Type B pancreatic cell (in vitro differentiated cells): ENCODE measurements around the gene PAPPA. TPM values are rescaled to one million over a fixed set of nuclear protein-coding genes. Genes with fewer than 3 reads are reported as not detected.

Experiments used
- DNase-seq: peaks from one replicate; pipeline ENCODE4 v3.0.0; 2021; ENCODE audit warnings: mixed read lengths; ENCODE audit not compliant: unreplicated experiment; ENCODE audit errors: extremely low spot score
- H3K27ac Mint-ChIP-seq: 2 replicates; pipeline ENCODE4 v1.8.0; 2021; ENCODE audit warnings: mild to moderate bottlenecking, mixed read lengths
- H3K27me3 Mint-ChIP-seq: 2 replicates; pipeline ENCODE4 v1.8.0; 2021; ENCODE audit warnings: mixed read lengths
- H3K36me3 Mint-ChIP-seq: 2 replicates; pipeline ENCODE4 v1.8.0; 2021; ENCODE audit warnings: mixed read lengths
- H3K4me1 Mint-ChIP-seq: one replicate; pipeline ENCODE4 v1.8.0; 2021; ENCODE audit warnings: mixed read lengths; ENCODE audit not compliant: unreplicated experiment
- H3K4me3 Mint-ChIP-seq: 2 replicates; pipeline ENCODE4 v1.8.0; 2021; ENCODE audit warnings: mild to moderate bottlenecking, mixed read lengths
- H3K9me3 Mint-ChIP-seq: 2 replicates; pipeline ENCODE4 v1.8.0; 2021; ENCODE audit warnings: mixed read lengths
- total RNA-seq: library from RNA; stranded (reverse); gene quantifications from 2 replicates; pipeline ENCODE4 v1.2.1, GENCODE V29; 2021; ENCODE audit warnings: low replicate concordance
- TF ChIP-seq, protein P1 (sequence below): fragments of 200-600 bp; sonication (generic); conservative IDR thresholded peaks from 2 replicates; pipeline ENCODE4 v1.5.0; 2021; ENCODE audit warnings: antibody characterized with exemption, mild to moderate bottlenecking

The PAPPA gene
- total RNA-seq, 1 donor from 2014 or later: 11.0 TPM

DNA sequence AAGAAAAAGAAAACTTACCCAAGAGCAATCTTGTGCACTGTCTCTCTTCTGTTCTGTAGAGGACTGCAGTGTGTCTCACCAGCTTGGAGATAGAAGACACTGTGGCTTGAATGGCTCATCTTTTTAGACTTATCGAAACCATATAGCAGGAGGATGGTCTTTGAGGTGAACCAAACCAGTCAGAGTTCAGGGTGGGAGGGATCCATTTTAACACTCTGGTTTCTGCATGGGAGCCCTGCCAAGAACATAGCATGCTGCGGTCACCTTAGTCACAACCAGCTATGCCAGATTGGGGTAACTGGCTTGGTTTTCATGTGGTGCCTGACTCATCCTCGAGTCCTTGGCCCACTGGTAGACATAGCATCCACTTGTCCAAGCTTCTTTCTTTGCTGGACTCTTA lies 135.1 kb downstream of the PAPPA start:
- no peaks in the 10 kb centered on the region for H3K9me3 Mint-ChIP-seq
- H3K36me3 Mint-ChIP-seq: peaks cover 4% of the 10 kb centered on the region
- no peak overlapping the region for H3K4me3 Mint-ChIP-seq
- peaks cover 29% of the 10 kb centered on the region for H3K4me1 Mint-ChIP-seq
- H3K27ac Mint-ChIP-seq: no peak overlapping the region
- TF ChIP-seq, protein P1, sequence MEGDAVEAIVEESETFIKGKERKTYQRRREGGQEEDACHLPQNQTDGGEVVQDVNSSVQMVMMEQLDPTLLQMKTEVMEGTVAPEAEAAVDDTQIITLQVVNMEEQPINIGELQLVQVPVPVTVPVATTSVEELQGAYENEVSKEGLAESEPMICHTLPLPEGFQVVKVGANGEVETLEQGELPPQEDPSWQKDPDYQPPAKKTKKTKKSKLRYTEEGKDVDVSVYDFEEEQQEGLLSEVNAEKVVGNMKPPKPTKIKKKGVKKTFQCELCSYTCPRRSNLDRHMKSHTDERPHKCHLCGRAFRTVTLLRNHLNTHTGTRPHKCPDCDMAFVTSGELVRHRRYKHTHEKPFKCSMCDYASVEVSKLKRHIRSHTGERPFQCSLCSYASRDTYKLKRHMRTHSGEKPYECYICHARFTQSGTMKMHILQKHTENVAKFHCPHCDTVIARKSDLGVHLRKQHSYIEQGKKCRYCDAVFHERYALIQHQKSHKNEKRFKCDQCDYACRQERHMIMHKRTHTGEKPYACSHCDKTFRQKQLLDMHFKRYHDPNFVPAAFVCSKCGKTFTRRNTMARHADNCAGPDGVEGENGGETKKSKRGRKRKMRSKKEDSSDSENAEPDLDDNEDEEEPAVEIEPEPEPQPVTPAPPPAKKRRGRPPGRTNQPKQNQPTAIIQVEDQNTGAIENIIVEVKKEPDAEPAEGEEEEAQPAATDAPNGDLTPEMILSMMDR: no peak
- H3K27me3 Mint-ChIP-seq: peaks cover 36% of the 10 kb centered on the region
- DNase-seq: no peak

DNA sequence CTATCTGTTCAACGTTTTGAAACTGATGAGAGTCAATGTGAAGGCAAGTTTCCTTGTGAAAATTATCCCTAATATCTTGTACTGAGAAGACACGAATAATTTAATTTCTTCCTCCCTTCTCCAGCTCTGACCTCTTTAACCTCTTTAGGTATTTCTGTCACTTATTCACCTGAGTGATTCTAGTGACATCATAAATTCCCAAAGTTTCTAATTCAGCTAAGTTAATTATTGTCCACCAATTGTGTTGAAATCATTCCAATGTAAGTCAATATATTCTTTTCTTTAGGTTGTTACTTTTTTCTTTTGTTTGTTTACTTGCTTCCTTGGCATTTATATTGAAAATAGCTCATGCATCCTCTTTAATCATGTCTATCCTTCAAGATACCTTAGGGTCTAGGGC lies 143.8 kb downstream of the PAPPA start:
- DNase-seq: no peak
- TF ChIP-seq, protein P1: no peak
- Mint-ChIP-seq H3K36me3 (no peaks in the 10 kb centered on the region), H3K27ac (no peak overlapping the region), H3K4me3 (no peak overlapping the region), H3K9me3 (no peaks in the 10 kb centered on the region), H3K27me3 (peaks cover 8% of the 10 kb centered on the region), H3K4me1 (peaks cover 11% of the 10 kb centered on the region)

GRCh38 chr9:116298249-116298648 lies 144.7 kb downstream of the PAPPA start:
- peaks cover 8% of the 10 kb centered on the region for H3K27me3 Mint-ChIP-seq
- no peaks in the 10 kb centered on the region for H3K36me3 Mint-ChIP-seq
- H3K27ac Mint-ChIP-seq: no peak overlapping the region

GRCh38 chr9:116298878-116299391 lies 145.3 kb downstream of the PAPPA start:
- no peaks in the 10 kb centered on the region for H3K36me3 Mint-ChIP-seq
- H3K27ac Mint-ChIP-seq: no peak overlapping the region
- no peak overlapping the region for H3K4me3 Mint-ChIP-seq

More at GRCh38 chr9:116298249-116298648, 144.7 kb downstream of the PAPPA start:
- no peak overlapping the region for H3K4me3 Mint-ChIP-seq
- peaks cover 11% of the 10 kb centered on the region for H3K4me1 Mint-ChIP-seq
- no peak for DNase-seq
- TF ChIP-seq, protein P1: no peak
- no peaks in the 10 kb centered on the region for H3K9me3 Mint-ChIP-seq

DNA sequence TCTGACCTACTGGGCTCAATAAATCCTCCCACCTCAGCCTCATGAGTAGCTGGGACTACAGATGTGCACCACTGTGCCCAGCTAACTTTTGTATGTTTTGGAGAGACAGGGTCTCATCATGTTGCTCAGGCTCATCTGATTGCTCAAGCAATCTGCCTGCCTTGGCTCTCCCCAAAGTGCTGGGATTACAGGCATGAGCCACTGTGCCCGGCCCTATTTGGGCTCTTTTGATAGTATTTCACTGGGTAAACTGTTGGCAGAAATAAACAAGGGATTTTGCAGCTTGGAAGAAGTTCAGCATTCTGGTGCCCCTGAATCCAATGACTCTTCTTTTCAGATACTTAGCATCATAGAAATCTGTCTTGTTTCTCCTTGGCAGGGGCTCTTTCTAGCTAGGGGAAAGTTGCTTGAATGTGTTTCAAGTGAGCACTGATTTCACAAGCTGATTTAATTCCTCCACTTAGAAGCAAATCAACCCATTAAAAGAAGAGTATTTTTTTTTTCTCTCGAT lies 146.8 kb downstream of the PAPPA start:
- no peak overlapping the region for H3K27ac Mint-ChIP-seq
- no peaks in the 10 kb centered on the region for H3K9me3 Mint-ChIP-seq
- TF ChIP-seq, protein P1: no peak
- no peak overlapping the region for H3K4me3 Mint-ChIP-seq
- peaks cover 10% of the 10 kb centered on the region for H3K27me3 Mint-ChIP-seq
- no peak for DNase-seq
- H3K4me1 Mint-ChIP-seq: peaks cover 21% of the 10 kb centered on the region
- no peaks in the 10 kb centered on the region for H3K36me3 Mint-ChIP-seq

More at GRCh38 chr9:116298878-116299391, 145.3 kb downstream of the PAPPA start:
- TF ChIP-seq, protein P1: no peak
- Mint-ChIP-seq H3K9me3 (no peaks in the 10 kb centered on the region), H3K27me3 (peaks cover 7% of the 10 kb centered on the region), H3K4me1 (peaks cover 13% of the 10 kb centered on the region)
- no peak for DNase-seq
